GM21515 (cell line): ENCODE results near the gene PLD1.

Experiments used
- ATAC-seq: cut with Tn5 transposase; IDR thresholded peaks from one replicate; pipeline ENCODE4 v1.9.1; 2021; ENCODE audit not compliant: unreplicated experiment

Gene PLD1

DNA sequence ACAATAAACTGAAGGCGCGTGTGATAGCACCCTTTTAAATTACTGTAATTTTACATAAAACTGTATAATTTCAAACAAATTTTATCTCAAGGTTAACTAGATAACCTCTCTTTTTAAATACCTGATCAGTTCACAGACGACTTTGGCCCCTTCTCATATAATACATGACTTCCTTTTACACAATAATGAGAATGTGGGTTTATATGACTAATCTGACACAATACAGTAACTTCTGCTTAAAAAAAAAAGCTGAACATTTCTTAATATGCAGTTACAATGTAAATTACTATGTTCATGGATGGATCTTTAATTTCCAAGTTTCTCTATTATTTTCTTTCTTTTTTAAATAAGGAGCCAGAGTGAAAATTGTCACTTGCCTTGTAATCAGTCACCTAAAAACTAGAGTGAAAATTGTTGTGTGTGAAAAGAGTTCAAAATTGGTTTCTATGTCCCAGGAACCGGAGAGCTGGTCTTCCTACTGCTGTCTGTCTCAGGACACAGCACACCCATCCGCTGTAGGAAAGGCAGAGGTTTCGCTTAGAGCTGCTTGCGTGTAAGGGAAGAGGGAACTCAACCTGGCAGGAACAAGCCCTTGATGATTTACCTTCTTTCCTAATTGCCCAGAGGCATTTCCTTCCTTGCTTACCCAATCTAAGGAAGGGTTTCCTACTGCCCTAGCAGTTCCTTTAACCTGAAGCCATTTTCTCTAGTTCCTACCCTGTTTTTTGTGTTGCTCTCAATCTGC lies 33.3 kb downstream of the PLD1 start:
- ATAC-seq: no peak

GRCh38 chr3:171776411-171776810 lies 33.9 kb downstream of the PLD1 start:
- ATAC-seq: no peak

DNA sequence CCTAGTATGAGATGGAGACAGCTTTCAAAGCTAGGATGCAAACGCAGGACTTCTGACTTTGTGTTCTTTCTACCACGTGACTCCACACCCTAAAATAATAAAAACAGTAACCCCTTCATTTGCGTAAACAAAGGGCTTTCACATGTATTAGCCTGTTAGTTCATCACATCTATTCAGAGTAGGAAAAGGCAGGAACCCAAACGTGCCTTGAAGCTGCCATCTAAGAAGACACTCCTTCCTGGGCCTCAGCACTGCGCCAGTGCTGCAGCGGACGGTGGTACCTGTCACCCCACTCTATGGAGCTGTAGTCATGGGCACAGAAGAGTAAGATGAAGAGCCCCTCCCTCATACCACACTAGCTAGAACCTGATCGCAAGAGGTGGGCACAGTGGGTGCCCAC lies 34.3 kb downstream of the PLD1 start:
- ATAC-seq: no peak

- ATAC-seq: no peak
Observed at GRCh38 chr3:171774521-171774920, 35.8 kb downstream of the PLD1 start.

DNA sequence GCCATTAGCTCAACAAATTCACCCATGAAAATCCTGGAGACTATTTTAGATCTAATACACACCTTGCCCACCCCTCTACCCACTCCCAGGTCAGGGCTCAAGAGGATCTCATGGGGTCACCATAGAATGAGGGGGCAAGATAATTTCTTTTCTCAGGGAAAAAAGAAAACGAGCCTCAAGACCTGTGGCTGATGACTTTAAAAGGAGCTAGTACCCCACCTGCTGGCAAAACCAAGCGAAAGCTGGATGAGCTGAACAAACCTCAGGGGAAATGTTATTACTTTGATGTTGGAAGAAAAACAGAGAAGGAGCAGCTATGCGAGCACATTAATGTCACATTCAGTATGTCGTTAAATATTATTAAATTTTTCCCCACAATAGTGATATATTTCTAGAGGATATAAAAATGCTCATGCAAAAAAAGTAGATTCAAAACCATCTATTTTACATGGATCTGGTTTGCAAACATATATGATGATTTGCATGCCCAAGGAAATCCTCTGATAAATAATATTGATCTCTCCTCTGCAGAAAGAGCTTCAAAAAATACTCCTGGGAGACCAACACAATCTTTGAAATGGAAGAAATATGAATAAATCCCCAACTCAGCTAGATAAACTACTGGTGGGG lies 37.7 kb downstream of the PLD1 start:
- ATAC-seq: no peak

GRCh38 chr3:171770689-171771620 lies 39.3 kb downstream of the PLD1 start:
- no peak for ATAC-seq

DNA sequence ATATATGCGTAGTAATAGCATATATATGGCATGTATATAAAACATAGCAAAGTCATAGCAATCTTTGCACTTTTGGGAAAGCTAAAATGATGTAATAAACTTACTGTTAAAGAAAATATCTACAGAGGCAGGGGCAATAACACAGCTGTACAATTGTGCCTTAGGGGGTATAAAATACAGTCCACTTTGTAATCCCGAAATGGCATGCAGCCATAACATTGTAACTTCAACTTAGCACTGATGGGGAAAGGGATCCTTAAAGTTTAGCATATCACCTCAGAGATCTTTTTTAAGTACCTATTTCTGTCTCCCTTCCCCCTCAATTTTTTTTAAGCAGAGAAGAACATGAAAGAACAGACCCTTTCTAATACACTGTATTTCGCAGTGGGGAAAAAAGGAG lies 40.8 kb downstream of the PLD1 start:
- no peak for ATAC-seq

DNA sequence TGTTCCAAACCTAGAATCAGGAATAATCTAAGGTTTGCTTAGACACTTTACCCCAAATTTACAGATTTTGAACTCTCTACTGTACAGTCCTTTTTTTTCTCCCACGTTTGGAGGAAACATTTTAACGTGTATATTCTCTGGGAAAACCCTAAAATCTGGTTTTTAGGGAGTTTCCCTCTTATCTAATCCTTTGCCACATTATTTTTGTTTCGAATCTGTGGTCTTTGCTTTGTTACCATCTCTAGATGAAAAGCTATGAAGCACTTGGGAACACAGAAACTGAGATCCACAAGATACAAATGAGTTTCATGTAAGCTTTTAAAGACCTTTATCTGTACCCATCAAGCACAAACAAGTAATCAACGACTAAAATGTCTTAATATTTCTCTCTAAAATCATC lies 41.3 kb downstream of the PLD1 start:
- ATAC-seq: no peak

DNA sequence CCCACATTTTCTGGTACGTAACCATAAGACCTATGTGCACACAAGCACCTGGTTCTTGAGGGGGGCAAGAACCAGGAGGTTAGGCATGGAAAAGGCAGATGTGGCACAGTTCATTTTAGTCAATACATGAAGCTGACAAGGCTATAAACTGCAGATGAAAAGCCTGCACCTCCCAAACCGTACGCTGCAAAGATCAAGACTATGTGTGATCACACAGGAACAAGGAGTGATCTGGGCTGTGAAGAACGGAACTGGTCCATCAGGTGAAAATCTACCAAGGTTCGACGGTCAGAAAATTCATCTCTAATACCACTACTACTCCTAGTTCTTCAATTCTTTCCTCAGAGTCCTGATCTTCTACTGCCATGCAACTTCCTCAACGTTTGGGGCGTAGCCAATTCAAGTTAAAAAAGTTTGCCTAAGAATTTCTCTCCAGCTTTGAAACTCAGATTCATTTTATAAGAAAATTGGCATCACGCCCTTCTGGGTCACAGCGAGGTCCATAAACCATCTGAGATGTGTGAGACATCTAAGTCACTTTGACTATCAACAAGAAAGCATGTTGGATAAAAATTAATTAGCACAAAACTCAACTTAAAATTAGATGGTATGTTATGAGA lies 41.9 kb downstream of the PLD1 start:
- no peak for ATAC-seq

DNA sequence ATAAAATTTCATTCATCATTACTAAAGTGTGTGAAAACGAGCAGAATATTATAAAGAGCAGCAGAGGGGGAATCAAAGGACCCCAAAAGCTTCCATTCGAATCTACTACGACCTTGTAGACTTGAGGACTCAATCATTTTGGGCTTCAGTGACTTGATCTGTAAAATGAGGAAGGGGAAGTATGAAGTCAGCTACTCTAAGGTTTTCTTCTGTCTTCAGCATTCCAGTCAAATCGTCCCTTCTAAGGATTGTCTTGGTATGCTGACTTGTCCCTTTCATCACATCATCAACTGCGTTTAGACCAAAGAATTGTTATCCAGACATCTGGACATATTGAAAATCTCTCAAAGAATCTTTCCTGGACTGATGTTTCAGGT lies 44.8 kb downstream of the PLD1 start:
- ATAC-seq: no peak

DNA sequence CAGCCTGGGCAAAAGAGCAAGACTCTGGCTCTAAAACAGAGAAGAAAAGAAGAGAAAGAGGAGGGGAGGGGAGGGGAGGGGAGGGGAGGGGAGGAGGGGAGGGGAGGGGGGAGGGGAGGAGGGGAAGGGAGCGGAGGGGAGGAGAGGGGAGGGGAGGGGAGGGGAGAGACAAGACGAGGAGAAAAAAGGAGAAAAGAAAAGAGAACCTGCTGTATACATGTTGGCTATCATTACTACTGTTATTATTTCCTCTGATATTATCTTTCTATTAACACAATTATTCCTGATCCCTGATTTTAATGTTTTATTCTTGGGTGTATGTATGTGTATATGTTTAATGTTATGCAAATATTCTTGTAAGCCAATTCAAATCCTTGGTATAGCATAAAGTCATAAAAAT lies 46.9 kb downstream of the PLD1 start:
- no peak for ATAC-seq

GRCh38 chr3:171760477-171760876 lies 49.8 kb downstream of the PLD1 start:
- ATAC-seq: no peak

DNA sequence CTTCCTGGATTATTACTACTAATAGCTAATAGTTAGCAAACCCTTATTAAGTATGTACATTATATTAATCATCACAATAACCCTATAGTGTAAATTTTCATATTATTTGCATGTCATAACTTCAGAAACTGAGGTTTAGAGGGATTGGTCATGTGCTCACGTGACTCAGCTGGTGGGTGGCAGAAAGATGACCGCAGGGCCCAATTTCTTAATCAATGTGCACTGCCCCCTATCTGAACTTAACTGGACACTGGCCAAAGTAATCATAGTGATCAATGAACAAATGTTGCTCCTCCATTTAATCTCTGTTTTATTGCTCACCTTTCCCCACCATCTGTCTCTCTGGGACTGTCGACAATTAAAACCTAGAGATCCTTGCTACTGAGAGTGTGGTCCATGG lies 52.2 kb downstream of the PLD1 start:
- ATAC-seq: no peak

DNA sequence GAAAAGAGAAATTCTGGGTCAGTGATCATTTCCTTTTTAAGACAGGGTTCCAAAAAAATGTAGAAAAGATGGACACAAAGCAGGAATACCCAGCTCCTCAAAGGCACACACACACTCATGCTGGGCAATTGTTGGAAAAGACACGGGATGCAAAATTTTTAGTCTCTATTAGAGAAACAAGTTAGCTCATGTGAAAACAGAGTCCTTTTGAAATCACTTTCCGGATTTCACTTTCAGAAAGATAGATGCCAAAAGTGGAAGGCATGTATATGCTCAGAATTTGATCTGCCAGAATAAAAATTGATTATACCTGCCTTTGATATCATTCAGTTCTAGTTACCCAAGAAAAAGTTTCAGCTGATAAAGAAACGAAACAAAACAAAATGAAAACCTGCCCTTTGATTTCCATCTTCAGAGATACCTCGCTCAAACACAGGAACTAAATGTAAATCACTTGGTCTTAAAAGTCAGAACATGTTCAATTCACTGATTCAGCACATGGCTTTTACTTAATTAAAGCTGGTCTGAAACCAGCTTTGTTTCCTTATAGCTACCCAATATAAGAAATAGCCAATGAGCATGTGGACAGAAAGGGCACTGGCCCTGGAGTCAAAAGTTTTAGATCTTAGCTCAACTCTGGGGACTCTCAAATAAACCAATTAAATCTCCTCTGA lies 52.8 kb downstream of the PLD1 start:
- ATAC-seq: no peak

DNA sequence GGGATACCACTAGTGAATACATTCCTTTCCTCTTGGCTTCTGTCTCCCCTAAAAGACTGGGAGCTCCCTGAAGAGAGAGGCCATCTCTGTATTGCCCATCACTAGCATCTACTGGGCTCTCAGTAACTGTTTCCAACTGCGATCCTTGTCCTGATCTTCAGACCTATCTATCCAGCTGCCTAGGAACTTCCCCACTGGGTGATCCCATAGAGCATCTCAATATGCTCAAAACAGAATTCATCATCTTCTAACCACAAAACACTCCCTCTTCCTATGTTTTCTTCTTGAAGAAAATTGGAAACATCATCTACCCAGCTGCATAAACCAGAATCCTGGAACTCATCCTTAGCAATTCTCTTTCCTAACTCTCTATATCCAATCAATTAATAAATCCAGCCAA lies 54.6 kb downstream of the PLD1 start:
- ATAC-seq: no peak

- no peak for ATAC-seq
Observed at GRCh38 chr3:171755015-171755589, 55.2 kb downstream of the PLD1 start.

GRCh38 chr3:171753665-171754408 lies 56.4 kb downstream of the PLD1 start:
- no peak for ATAC-seq

DNA sequence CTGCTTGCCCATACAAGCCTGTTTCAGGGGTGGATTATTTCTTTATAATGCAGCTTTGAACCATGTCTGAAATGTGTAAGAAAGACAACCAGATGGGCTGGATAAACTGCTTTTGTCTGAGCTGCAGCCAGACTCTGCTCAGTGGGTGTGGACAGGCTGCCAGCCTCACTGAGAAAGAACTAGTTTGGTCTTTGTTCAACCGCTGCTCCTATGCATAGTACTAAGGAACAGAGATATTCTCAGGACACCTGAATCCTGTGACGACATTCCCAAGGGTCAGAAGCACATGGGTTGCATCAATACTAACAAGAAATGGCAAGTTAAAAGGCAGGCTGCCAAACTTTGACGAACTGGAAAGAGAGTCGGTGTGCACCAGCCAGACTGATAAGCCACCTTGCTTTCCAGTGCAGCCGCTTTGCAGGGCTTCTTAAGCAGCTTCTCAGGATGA lies 57.2 kb downstream of the PLD1 start:
- no peak for ATAC-seq

- no peak for ATAC-seq
Observed at GRCh38 chr3:171752329-171752728, 58.0 kb downstream of the PLD1 start.

DNA sequence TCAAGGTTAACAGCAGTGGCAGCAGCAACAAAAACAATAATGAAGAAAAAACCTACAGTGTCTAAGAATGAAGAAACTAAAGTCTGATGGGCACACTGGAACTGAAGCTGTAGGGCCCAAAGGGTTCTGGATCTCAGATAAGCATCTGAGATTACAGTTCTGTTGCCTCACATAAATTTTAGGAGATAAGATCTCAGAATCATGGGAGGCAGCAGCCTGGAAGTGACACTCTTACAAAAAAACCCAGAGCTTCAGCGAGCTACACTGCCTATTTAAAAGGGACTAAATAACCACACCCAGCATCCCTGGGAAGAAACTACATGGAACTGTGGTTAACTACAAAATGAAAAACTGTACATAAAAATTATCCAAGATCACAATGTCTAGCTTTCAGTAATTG lies 61.2 kb downstream of the PLD1 start:
- no peak for ATAC-seq
